Fibroblast of lung (primary cell): Measurements from ENCODE around the gene CHRM4.

Experiments
- CTCF ChIP-seq, 2 donors: IDR thresholded peaks in 1 of 2; conservative IDR thresholded peaks in 1 of 2; 1 replicate in 1 of 2; 2 replicates in 1 of 2; pipeline ENCODE4 v1.5.1; 2011 to 2012; ENCODE audit warnings: low read length in 2 of 2, control low read depth in 1 of 2, inconsistent platforms in 1 of 2, low read depth in 1 of 2, mild to moderate bottlenecking in 1 of 2
- EZH2 ChIP-seq: IDR thresholded peaks from 2 replicates; pipeline ENCODE4 v1.5.1; 2012; ENCODE audit warnings: low read length, control low read depth, mild to moderate bottlenecking; ENCODE audit errors: missing control alignments

GRCh38 chr11:46417711-46418110, 26.1 kb upstream of the CHRM4 start:
- TF ChIP-seq CTCF (conservative IDR thresholded peaks at IDR 0.05 in 1 of 2, IDR thresholded peaks at IDR 0.05 in 1 of 2; ENCODE audit: low read depth in 1 of 2, low read length in 2 of 2) = no peak
- TF ChIP-seq EZH2 = no peak
